Adrenal gland (tissue), 5 donors: ENCODE data around the gene DCD.

Experiments used
- POLR2A ChIP-seq, 2 donors: fragments of 450-650 bp; IDR thresholded peaks; one replicate each; pipeline ENCODE4 v1.6.1; 2017; ENCODE audit warnings: antibody characterized with exemption in 2 of 2, mild to moderate bottlenecking in 2 of 2, moderate library complexity in 1 of 2
- TF ChIP-seq, protein P1 (sequence below), 6 experiments: fragments of 450-650 bp in 4 of 6; fragments of 200-600 bp in 2 of 6; sonication (generic) in 1 of 6; IDR thresholded peaks; 1 replicate in 5 of 6; 2 replicates in 1 of 6; pipeline versions ENCODE4 v1.5.1 to v1.8.0; 2016 to 2021; ENCODE audit warnings: antibody characterized with exemption in 6 of 6, mild to moderate bottlenecking in 2 of 6, moderate library complexity in 1 of 6
- donor health status: DM: no; HTN: no; CAD: no.

DNA sequence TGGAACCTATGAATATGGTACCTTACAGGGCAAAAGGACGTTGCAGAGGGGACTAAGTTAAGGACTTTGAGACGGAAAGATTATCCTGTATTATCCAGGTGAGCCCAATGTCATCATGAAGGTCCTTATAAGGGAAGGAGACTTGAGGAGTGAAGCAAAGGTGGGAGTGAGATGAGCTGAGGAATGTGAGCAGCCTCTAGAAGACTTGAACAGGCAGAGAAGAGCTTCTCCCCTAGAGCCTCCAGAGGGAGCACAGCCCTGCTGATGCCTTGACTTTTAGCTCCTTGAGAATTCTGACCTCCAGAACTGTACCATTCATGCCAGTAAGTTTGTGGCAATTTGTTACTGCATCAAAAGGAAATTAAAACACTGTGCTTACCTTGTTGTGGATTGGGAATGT lies 41.8 kb upstream of the DCD start:
- TF ChIP-seq, protein P1, sequence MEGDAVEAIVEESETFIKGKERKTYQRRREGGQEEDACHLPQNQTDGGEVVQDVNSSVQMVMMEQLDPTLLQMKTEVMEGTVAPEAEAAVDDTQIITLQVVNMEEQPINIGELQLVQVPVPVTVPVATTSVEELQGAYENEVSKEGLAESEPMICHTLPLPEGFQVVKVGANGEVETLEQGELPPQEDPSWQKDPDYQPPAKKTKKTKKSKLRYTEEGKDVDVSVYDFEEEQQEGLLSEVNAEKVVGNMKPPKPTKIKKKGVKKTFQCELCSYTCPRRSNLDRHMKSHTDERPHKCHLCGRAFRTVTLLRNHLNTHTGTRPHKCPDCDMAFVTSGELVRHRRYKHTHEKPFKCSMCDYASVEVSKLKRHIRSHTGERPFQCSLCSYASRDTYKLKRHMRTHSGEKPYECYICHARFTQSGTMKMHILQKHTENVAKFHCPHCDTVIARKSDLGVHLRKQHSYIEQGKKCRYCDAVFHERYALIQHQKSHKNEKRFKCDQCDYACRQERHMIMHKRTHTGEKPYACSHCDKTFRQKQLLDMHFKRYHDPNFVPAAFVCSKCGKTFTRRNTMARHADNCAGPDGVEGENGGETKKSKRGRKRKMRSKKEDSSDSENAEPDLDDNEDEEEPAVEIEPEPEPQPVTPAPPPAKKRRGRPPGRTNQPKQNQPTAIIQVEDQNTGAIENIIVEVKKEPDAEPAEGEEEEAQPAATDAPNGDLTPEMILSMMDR (IDR thresholded peaks at IDR 0.05): no peak
- no peak for TF ChIP-seq POLR2A (IDR thresholded peaks at IDR 0.05)
